Measurements from ENCODE around the gene ADAM33. TPM values are rescaled to one million over a fixed set of nuclear protein-coding genes. Genes with fewer than 3 reads are reported as not detected.

Gene ADAM33
- total RNA-seq, 4 donors from 2014 or later, result 2.6 to 6.4 (median 3.1) TPM

DNA sequence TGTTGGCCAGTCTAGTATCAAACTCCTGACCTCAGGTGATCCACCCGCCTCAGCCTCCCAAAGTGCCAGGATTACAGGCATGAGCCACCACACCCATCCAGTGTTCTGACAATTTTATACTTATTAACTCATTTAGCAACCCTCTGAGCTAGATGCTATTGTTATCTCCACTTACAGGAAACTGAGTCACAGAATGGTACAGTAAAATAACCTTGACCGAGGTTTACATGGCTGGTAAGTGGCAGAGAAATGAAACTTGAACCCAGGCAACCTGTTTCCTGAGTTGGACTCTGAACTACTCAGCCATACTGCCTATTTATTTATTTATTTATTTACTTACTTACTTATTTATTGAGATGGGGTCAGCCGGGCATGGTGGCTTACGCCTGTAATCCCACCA is 37.2 kb upstream of the ADAM33 start:
- Histone ChIP-seq H3K9me3 (no peaks in the 10 kb centered on the region), H3K27me3 (peaks cover 0 to 3% (median 0%) of the 10 kb centered on the region in 3 donors), H3K4me1 (no peaks in the 10 kb centered on the region), H3K4me3 (no peak overlapping the region), H3K36me3 (no peaks in the 10 kb centered on the region), H3K27ac (no peak overlapping the region)
- intact Hi-C loops (cut with DNase I; ENCODE audit: low total_unique reads) (no loop called here), in situ Hi-C loops (cut with MboI; ENCODE audit: low sequenced_read_pairs in 4 of 4) (loop anchor here in 2 of 4 donors (5.0 to 10.0 kb wide), 2 partner anchors 42 to 54 kb away; partner anchors contain the start of gene GFRA4 (in 1 of the 2))
- no peak for TF ChIP-seq POLR2A (IDR thresholded peaks at IDR 0.05)
- TF ChIP-seq, protein P1, sequence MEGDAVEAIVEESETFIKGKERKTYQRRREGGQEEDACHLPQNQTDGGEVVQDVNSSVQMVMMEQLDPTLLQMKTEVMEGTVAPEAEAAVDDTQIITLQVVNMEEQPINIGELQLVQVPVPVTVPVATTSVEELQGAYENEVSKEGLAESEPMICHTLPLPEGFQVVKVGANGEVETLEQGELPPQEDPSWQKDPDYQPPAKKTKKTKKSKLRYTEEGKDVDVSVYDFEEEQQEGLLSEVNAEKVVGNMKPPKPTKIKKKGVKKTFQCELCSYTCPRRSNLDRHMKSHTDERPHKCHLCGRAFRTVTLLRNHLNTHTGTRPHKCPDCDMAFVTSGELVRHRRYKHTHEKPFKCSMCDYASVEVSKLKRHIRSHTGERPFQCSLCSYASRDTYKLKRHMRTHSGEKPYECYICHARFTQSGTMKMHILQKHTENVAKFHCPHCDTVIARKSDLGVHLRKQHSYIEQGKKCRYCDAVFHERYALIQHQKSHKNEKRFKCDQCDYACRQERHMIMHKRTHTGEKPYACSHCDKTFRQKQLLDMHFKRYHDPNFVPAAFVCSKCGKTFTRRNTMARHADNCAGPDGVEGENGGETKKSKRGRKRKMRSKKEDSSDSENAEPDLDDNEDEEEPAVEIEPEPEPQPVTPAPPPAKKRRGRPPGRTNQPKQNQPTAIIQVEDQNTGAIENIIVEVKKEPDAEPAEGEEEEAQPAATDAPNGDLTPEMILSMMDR (IDR thresholded peaks at IDR 0.05 in 4 of 5, conservative IDR thresholded peaks at IDR 0.05 in 1 of 5), result no peak
- DNase-seq (no peak), ATAC-seq (no peak)

DNA sequence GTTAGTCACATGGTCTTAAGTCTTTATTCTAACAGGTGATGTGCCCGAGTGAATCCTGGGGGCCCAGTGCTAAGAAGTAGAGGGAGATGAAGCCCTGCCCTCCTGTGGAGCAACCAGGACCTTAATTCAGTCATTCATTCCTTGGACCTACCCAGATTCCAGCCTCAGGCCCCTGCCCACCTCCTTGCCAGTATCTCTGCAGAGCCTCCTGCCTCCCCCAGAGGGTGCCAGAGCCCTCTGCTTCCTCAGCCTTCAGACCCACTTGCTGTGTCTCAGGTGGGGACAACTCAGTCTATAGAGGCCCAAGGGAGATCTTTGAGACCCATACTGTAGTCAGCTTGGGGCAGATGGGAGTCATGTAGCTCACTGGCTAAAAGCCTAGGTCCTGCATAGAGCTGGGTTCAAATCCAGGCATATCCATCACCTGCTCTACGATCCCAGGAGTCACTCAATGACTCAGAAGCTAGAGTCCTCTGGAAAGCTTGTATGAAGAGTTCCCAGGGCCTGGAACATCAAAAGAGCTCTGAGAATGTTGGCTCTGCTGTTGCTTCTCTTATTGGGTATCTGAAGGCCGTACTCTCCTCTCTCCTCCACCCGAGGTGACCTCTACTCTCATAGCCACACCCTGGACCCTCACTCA is 34.5 kb upstream of the ADAM33 start:
- TF ChIP-seq POLR2A (IDR thresholded peaks at IDR 0.05), result no peak
- TF ChIP-seq, protein P1 (IDR thresholded peaks at IDR 0.05 in 4 of 5, conservative IDR thresholded peaks at IDR 0.05 in 1 of 5), result peak in 4 of 5 experiments; percentile 16 to 64 (median 48)
- Histone ChIP-seq H3K4me1 (no peaks in the 10 kb centered on the region), H3K9me3 (no peaks in the 10 kb centered on the region), H3K4me3 (no peak overlapping the region), H3K36me3 (no peaks in the 10 kb centered on the region), H3K27ac (no peak overlapping the region), H3K27me3 (peaks cover 0 to 3% (median 0%) of the 10 kb centered on the region in 3 donors)
- DNase-seq (no peak), ATAC-seq (no peak)
- in situ Hi-C loops (cut with MboI; ENCODE audit: low sequenced_read_pairs in 4 of 4) (loop anchor here in 2 of 4 donors (5.0 to 10.0 kb wide), 2 partner anchors 39 to 52 kb away; partner anchors contain the start of gene GFRA4 (in 1 of the 2)), intact Hi-C loops (cut with DNase I; ENCODE audit: low total_unique reads) (no loop called here)

DNA sequence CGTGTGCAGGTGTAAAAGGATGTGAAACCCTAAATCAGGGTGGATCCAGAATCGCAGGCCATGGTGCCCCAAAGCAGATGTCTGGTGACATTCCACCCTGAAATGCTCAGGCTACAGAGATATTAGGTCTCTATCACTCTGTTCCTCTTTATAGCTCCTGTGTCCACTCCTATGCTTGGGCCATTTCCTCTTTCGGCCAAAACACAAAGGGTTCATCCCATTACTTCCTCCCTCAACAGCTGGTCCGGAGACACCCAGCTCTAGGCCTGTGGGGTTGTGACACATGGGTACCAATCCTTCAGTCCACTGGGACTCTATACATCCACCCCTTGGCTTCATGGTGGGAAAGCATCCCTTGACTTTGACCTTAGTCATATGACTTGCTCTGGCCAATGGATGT is 32.3 kb upstream of the ADAM33 start:
- no peak for TF ChIP-seq POLR2A (IDR thresholded peaks at IDR 0.05)
- TF ChIP-seq, protein P1 (IDR thresholded peaks at IDR 0.05 in 4 of 5, conservative IDR thresholded peaks at IDR 0.05 in 1 of 5), result no peak
- peaks cover 0 to 3% of the 10 kb centered on the region in 2 donors for H3K4me1 ChIP-seq
- H3K36me3 ChIP-seq, result no peaks in the 10 kb centered on the region
- in situ Hi-C loops (cut with MboI; ENCODE audit: low sequenced_read_pairs in 4 of 4) (loop anchor here in 2 of 4 donors (5.0 to 10.0 kb wide), 2 partner anchors 37 to 49 kb away; partner anchors contain the start of gene GFRA4 (in 1 of the 2)), intact Hi-C loops (cut with DNase I; ENCODE audit: low total_unique reads) (no loop called here)
- no peaks in the 10 kb centered on the region for H3K9me3 ChIP-seq
- H3K27me3 ChIP-seq, result no peaks in the 10 kb centered on the region
- ATAC-seq (no peak), DNase-seq (no peak)
- no peak overlapping the region for H3K4me3 ChIP-seq
- H3K27ac ChIP-seq, result no peak overlapping the region

DNA sequence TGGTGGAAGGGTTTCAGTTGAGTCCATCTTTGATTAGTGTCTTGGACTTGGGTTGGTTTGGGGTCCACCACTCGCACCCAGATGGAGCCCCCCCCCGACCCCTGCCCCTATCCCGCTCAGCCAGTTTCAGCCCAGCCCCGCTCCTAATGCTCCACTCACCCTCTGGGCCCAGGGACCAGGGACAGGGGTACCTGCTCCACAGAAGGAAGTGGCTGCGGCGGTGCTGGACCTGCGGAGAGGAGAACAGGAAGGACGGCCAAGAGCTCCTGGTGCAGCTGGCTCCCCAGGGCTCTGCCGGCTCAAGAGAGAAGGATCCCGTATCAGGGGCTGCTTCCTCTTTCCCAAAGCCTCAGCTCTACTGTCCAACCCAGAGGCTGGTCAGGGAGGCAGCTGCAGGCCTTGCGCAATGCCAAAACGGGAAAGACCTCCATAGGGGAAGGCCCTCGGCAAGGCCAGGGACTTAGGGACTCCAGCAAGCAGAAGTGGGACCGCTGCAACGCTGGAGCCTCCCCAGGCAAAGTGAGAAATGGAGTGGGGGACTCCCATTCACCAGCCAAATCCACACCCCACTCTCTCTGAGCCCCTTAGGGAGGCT is 30.6 kb upstream of the ADAM33 start, which contains the start of gene SIGLEC1:
Gene SIGLEC1, minus strand, starts transcription at position 322 of the 595 bp plus-strand sequence. CDS start 5,472 bp downstream, outside the sequence.
- TF ChIP-seq, protein P1 (IDR thresholded peaks at IDR 0.05 in 4 of 5, conservative IDR thresholded peaks at IDR 0.05 in 1 of 5), result no peak
- TF ChIP-seq POLR2A (IDR thresholded peaks at IDR 0.05), result no peak
- no peak for ATAC-seq
- intact Hi-C loops (cut with DNase I; ENCODE audit: low total_unique reads), result no loop called here
- Histone ChIP-seq H3K9me3 (no peaks in the 10 kb centered on the region), H3K4me3 (peak within 1 kb of the TSS in 1 of 4 donors; percentile 10), H3K4me1 (peaks cover 0 to 9% of the 10 kb centered on the region in 2 donors), H3K27me3 (no peaks in the 10 kb centered on the region), H3K36me3 (no peaks in the 10 kb centered on the region), H3K27ac (no peak within 1 kb of the TSS)
- DNase-seq, result peak; percentile 39 to 62
- in situ Hi-C loops (cut with MboI; ENCODE audit: low sequenced_read_pairs in 4 of 4), result loop anchor here in 2 of 4 donors (5.0 to 10.0 kb wide), 2 partner anchors 35 to 48 kb away; partner anchors contain the start of gene GFRA4 (in 1 of the 2)

Measured in gastrocnemius medialis (tissue), 4 donors.